Mammary epithelial cell (primary cell): ENCODE data around the gene EHD4.

ENCODE experiments used
- EZH2 ChIP-seq: IDR thresholded peaks from 2 replicates; pipeline ENCODE4 v1.6.1; 2012; ENCODE audit warnings: low read length, inconsistent platforms, borderline replicate concordance
- TF ChIP-seq, protein P1 (sequence below), 2 donors: IDR thresholded peaks in 1 of 2; conservative IDR thresholded peaks in 1 of 2; 2 replicates each; pipeline ENCODE4 v1.5.1; 2011 to 2012; ENCODE audit warnings: inconsistent platforms in 2 of 2, low read length in 2 of 2, mild to moderate bottlenecking in 2 of 2, control low read depth in 1 of 2, low read depth in 1 of 2; ENCODE audit not compliant: insufficient read depth in 1 of 2; ENCODE audit errors: extremely low read depth in 1 of 2

DNA sequence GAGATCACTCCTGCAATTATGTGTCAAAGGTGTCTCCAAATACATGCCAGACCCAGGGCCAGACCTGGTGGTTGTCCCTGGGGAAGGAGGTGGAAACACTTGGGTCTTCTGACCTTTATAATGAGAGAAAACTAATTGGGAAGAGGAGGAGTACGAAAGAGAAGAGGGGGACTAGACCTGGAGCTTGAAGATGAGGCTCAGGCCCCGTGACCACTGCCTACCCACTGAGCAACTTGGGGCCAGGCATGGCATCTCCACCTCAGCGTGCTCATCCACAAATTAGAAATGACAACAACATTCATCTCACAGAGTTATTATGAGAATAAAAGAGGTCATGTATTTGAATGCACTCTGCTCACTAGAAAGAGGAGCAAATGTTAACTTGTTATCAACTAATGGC is 59.1 kb downstream of the EHD4 start:
- TF ChIP-seq, protein P1, sequence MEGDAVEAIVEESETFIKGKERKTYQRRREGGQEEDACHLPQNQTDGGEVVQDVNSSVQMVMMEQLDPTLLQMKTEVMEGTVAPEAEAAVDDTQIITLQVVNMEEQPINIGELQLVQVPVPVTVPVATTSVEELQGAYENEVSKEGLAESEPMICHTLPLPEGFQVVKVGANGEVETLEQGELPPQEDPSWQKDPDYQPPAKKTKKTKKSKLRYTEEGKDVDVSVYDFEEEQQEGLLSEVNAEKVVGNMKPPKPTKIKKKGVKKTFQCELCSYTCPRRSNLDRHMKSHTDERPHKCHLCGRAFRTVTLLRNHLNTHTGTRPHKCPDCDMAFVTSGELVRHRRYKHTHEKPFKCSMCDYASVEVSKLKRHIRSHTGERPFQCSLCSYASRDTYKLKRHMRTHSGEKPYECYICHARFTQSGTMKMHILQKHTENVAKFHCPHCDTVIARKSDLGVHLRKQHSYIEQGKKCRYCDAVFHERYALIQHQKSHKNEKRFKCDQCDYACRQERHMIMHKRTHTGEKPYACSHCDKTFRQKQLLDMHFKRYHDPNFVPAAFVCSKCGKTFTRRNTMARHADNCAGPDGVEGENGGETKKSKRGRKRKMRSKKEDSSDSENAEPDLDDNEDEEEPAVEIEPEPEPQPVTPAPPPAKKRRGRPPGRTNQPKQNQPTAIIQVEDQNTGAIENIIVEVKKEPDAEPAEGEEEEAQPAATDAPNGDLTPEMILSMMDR (conservative IDR thresholded peaks at IDR 0.05 in 1 of 2, IDR thresholded peaks at IDR 0.05 in 1 of 2; ENCODE audit: extremely low read depth in 1 of 2, insufficient read depth in 1 of 2, low read depth in 1 of 2, low read length in 2 of 2): no peak
- TF ChIP-seq EZH2: no peak
